ENCODE data around the gene PSMF1. TPM values are rescaled to one million over a fixed set of nuclear protein-coding genes. Genes with fewer than 3 reads are reported as not detected.
"Not testable (repeated sequence)": the region's sequence is repeated elsewhere in the genome, so short reads cannot be mapped to it uniquely, and the experiment has no call there.

The PSMF1 gene
- total and polyA plus RNA-seq, 2 donors from 2014 or later, result 93.2 to 135 TPM

GRCh38 chr20:1215386-1216170 lies 97.2 kb downstream of the PSMF1 start:
- FAIRE-seq (no peak), DNase-seq (no peak)
- no peak overlapping the region for H3K4me3 ChIP-seq (ENCODE audit: low read length in 3 of 3)
- no peaks in the 10 kb centered on the region for H3K36me3 ChIP-seq (ENCODE audit: control insufficient read depth in 2 of 3, insufficient read depth in 3 of 3, low read length in 3 of 3)
- H3K4me1 ChIP-seq (ENCODE audit: control insufficient read depth in 2 of 3, insufficient read depth in 2 of 3, low read depth in 1 of 3, low read length in 3 of 3), result no peaks in the 10 kb centered on the region
- intact Hi-C loops (cut with DNase I), result no loop called here
- TF ChIP-seq, protein P1, sequence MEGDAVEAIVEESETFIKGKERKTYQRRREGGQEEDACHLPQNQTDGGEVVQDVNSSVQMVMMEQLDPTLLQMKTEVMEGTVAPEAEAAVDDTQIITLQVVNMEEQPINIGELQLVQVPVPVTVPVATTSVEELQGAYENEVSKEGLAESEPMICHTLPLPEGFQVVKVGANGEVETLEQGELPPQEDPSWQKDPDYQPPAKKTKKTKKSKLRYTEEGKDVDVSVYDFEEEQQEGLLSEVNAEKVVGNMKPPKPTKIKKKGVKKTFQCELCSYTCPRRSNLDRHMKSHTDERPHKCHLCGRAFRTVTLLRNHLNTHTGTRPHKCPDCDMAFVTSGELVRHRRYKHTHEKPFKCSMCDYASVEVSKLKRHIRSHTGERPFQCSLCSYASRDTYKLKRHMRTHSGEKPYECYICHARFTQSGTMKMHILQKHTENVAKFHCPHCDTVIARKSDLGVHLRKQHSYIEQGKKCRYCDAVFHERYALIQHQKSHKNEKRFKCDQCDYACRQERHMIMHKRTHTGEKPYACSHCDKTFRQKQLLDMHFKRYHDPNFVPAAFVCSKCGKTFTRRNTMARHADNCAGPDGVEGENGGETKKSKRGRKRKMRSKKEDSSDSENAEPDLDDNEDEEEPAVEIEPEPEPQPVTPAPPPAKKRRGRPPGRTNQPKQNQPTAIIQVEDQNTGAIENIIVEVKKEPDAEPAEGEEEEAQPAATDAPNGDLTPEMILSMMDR (IDR thresholded peaks at IDR 0.05; ENCODE audit: borderline replicate concordance, extremely low read depth, insufficient read depth), result no peak
- H3K27me3 ChIP-seq (ENCODE audit: control insufficient read depth, insufficient read depth, low read length), result no peaks in the 10 kb centered on the region
- H3K9me3 ChIP-seq (ENCODE audit: control insufficient read depth in 2 of 3, insufficient read depth in 1 of 3, low read length in 3 of 3), result no peaks in the 10 kb centered on the region
- H3K27ac ChIP-seq (ENCODE audit: low read depth in 2 of 2, low read length in 2 of 2), result no peak overlapping the region
- no peak overlapping the region for H3K9ac ChIP-seq (ENCODE audit: low read length in 3 of 3)

DNA sequence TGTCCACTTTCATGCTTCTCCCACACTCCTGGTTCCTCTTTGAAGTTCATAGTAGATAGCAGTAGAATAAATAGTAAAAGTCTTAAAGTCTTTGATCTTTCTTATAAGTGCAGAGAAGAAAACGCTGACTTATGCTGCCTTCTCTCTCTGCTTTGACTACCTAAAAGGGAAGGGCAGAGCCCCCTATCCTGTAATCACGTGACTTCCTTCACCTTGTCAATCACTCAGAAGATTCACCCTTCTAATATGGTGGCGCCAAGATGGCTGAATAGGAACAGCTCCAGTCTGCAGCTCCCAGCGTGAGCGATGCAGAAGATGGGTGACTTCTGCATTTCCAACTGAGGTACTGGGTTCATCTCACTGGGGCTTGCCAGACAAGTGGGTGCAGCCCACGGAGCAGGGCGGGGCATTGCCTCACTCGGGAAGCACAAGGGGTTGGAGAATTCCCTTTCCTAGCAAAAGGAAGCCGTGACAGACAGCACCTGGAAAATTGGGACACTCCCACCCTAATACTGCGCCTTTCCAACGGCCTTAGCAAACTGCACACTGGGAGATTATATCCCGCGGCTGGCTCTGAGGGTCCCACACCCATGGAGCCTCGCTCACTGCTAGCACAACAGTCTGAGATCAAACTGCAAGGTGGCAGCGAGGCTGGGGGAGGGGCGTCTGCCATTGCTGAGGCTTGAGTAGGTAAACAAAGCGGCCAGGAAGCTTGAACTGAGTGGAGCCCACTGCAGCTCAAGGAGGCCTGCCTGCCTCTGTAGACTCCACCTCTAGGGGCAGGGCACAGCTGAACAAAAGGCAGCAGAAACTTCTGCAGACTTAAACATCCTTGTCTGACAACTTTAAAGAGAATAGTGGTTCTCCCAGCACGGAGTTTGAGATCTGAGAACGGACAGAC lies 98.4 kb downstream of the PSMF1 start:
- FAIRE-seq; H3K9me3 ChIP-seq (ENCODE audit: control insufficient read depth in 2 of 3, insufficient read depth in 1 of 3, low read length in 3 of 3); DNase-seq; H3K4me3 ChIP-seq (ENCODE audit: low read length in 3 of 3); H3K36me3 ChIP-seq (ENCODE audit: control insufficient read depth in 2 of 3, insufficient read depth in 3 of 3, low read length in 3 of 3); H3K9ac ChIP-seq (ENCODE audit: low read length in 3 of 3); H3K27me3 ChIP-seq (ENCODE audit: control insufficient read depth, insufficient read depth, low read length); H3K4me1 ChIP-seq (ENCODE audit: control insufficient read depth in 2 of 3, insufficient read depth in 2 of 3, low read depth in 1 of 3, low read length in 3 of 3); intact Hi-C loops (cut with DNase I); H3K27ac ChIP-seq (ENCODE audit: low read depth in 2 of 2, low read length in 2 of 2): not testable (repeated sequence)

Other genes with a start within 250 kb of the PSMF1 start
- 0.57 TPM for gene ANGPT4, start 202.3 kb upstream of the PSMF1 start, total RNA-seq
- 0.24 TPM for gene ANGPT4, start 202.3 kb upstream of the PSMF1 start, polyA plus RNA-seq (ENCODE audit: insufficient read depth, low read depth, low replicate concordance)
- 0.13 TPM for gene RSPO4, start 116.3 kb upstream of the PSMF1 start, total RNA-seq
- 0.45 TPM for gene RSPO4, start 116.3 kb upstream of the PSMF1 start, polyA plus RNA-seq (ENCODE audit: insufficient read depth, low read depth, low replicate concordance)
- gene TMEM74B, start 66.4 kb downstream of the PSMF1 start, total RNA-seq, result 0.54 TPM
- 1.6 TPM for gene TMEM74B, start 66.4 kb downstream of the PSMF1 start, polyA plus RNA-seq (ENCODE audit: insufficient read depth, low read depth, low replicate concordance)
- gene C20orf202, start 84.9 kb downstream of the PSMF1 start, total RNA-seq, result 0.16 TPM
- gene C20orf202, start 84.9 kb downstream of the PSMF1 start, polyA plus RNA-seq (ENCODE audit: insufficient read depth, low read depth, low replicate concordance), result 0.73 TPM
- not detected for gene RAD21L1, start 107.4 kb downstream of the PSMF1 start, total RNA-seq
- gene RAD21L1, start 107.4 kb downstream of the PSMF1 start, polyA plus RNA-seq (ENCODE audit: insufficient read depth, low read depth, low replicate concordance), result not detected
- gene SNPH, start 147.7 kb downstream of the PSMF1 start, total RNA-seq, result 3.1 TPM
- gene SNPH, start 147.7 kb downstream of the PSMF1 start, polyA plus RNA-seq (ENCODE audit: insufficient read depth, low read depth, low replicate concordance), result 3.1 TPM
- gene SDCBP2, start 210.5 kb downstream of the PSMF1 start, total RNA-seq, result 18.3 TPM
- gene SDCBP2, start 210.5 kb downstream of the PSMF1 start, polyA plus RNA-seq (ENCODE audit: insufficient read depth, low read depth, low replicate concordance), result 10.3 TPM

Data from kidney (tissue), 14 donors.